Right lobe of liver (tissue), 6 donors: ENCODE results near the gene SCNN1A. TPM values are rescaled to one million over a fixed set of nuclear protein-coding genes. Genes with fewer than 3 reads are reported as not detected.
A peak's percentile ranks its signal among the peaks of the same experiment; 100 is the strongest.
"Not testable (repeated sequence)": the region's sequence is repeated elsewhere in the genome, so short reads cannot be mapped to it uniquely, and the experiment has no call there.

Source experiments
- ATAC-seq, 4 donors: fragments of 200-7000 bp; cut with Tn5 transposase; one replicate each; pipeline ENCODE4 v1.9.1; 2020; ENCODE audit warnings: mild to moderate bottlenecking in 4 of 4, moderate library complexity in 4 of 4
- DNase-seq, 3 donors: peaks; one replicate each; pipeline ENCODE4 v3.0.0-alpha.2; 2020
- H3K27ac ChIP-seq, 3 donors: fragments of 200-600 bp; one replicate each; pipeline ENCODE4 v1.8.0; 2022
- H3K27me3 ChIP-seq, 2 donors: fragments of 200-600 bp; one replicate each; pipeline ENCODE4 v1.8.0; 2022
- H3K36me3 ChIP-seq, 4 donors: fragments of 200-600 bp; sonication (generic) in 1 of 4; one replicate each; pipeline versions ENCODE4 v1.5.1 to v1.8.0; 2017 to 2022; ENCODE audit warnings: control low read depth in 1 of 4
- H3K4me1 ChIP-seq, 4 donors: fragments of 200-600 bp; sonication (generic) in 1 of 4; one replicate each; pipeline versions ENCODE4 v1.5.1 to v1.8.0; 2017 to 2022; ENCODE audit warnings: control low read depth in 1 of 4
- H3K4me3 ChIP-seq, 3 donors: fragments of 200-600 bp; one replicate each; pipeline ENCODE4 v1.8.0; 2022
- H3K9me3 ChIP-seq, 4 donors: fragments of 200-600 bp; sonication (generic) in 1 of 4; one replicate each; pipeline versions ENCODE4 v1.5.1 to v1.8.0; 2017 to 2022; ENCODE audit warnings: control low read depth in 1 of 4
- CTCF ChIP-seq, 4 donors: fragments of 200-600 bp in 3 of 4; fragments of 450-650 bp in 1 of 4; IDR thresholded peaks; one replicate each; pipeline versions ENCODE4 v1.5.1 to v1.8.0; 2016 to 2022; ENCODE audit warnings: antibody characterized with exemption in 4 of 4, mild to moderate bottlenecking in 2 of 4
- POLR2A ChIP-seq: fragments of 450-650 bp; IDR thresholded peaks from one replicate; pipeline ENCODE4 v1.6.1; 2017; ENCODE audit warnings: antibody characterized with exemption, mild to moderate bottlenecking
- WGBS: methylation state at CpG from one replicate; pipeline ENCODE4 v1.1.6; 2018; ENCODE audit warnings: low coverage, low lambda C conversion rate; ENCODE audit not compliant: insufficient coverage; ENCODE audit errors: missing lambda C conversion rate; 5-methylcytosine and 5-hydroxymethylcytosine counted together
- intact Hi-C, 2 donors: fragments of 100-400 bp; cut with DNase I; formaldehyde crosslinking; loops; one replicate each; pipeline versions ENCODE4 v1.11.2 to v1.14.1; 2022
- total RNA-seq, 6 experiments: library from RNA; depleted of rRNA in 2 of 6; stranded (reverse); fragments of >200 nt in 2 of 6; fragmentation: NEBNext Ultra II Directional in 3 of 6; extraction: Animal tissue kit (Norgen Biotek cat#: 25700) in 3 of 6; gene quantifications; one replicate each; pipeline versions ENCODE4 v1.1.0 to v1.2.4, GENCODE V29; 2016 to 2023
- donor health status: DM: no; HTN: yes; CAD: no.
- donor health status: DM: no; HTN: no; CAD: no.
- donor health status: DM: no; HTN: no; CAD: no.
- donor health status: DM: no; HTN: yes; CAD: no.
- donor health status: DM: no; HTN: yes; CAD: no.

The SCNN1A gene
- total RNA-seq, 6 experiments from 2014 or later: 2.1 to 9.5 (median 6.0) TPM

GRCh38 chr12:6345319-6346091 lies 29.9 kb downstream of the SCNN1A start:
- WGBS: 44% methylated on average over 6 of the region's 10 CpGs
- intact Hi-C loops: no loop called here
- H3K27ac ChIP-seq: peak overlapping the region; percentile 6 to 33 (median 31)
- TF ChIP-seq CTCF (IDR thresholded peaks at IDR 0.05) (no peak), POLR2A (no peak)
- H3K36me3 ChIP-seq: no peaks in the 10 kb centered on the region
- H3K4me3 ChIP-seq: no peak overlapping the region
- no peaks in the 10 kb centered on the region for H3K9me3 ChIP-seq
- no peaks in the 10 kb centered on the region for H3K27me3 ChIP-seq
- H3K4me1 ChIP-seq: peaks cover 0 to 14% (median 7%) of the 10 kb centered on the region in 4 donors
- ATAC-seq (peak in 2 of 4 donors; percentile 1 to 67), DNase-seq (peak in 2 of 3 donors; percentile 58 to 63)

- intact Hi-C loops, H3K27ac ChIP-seq, H3K36me3 ChIP-seq, DNase-seq, ATAC-seq, H3K9me3 ChIP-seq, H3K4me3 ChIP-seq, H3K27me3 ChIP-seq: not testable (repeated sequence)
- peaks cover 0 to 17% (median 9%) of the 10 kb centered on the region in 4 donors for H3K4me1 ChIP-seq
- 93% methylated on average over 9 of the region's 11 CpGs for WGBS
Observed at GRCh38 chr12:6344101-6344660, 31.2 kb downstream of the SCNN1A start.

GRCh38 chr12:6343518-6343917 lies 31.8 kb downstream of the SCNN1A start:
- Histone ChIP-seq H3K27ac (no peak overlapping the region), H3K4me3 (no peak overlapping the region), H3K27me3 (no peaks in the 10 kb centered on the region), H3K36me3 (no peaks in the 10 kb centered on the region), H3K4me1 (peaks cover 0 to 24% (median 12%) of the 10 kb centered on the region in 4 donors), H3K9me3 (no peaks in the 10 kb centered on the region)
- DNase-seq (peak in 1 of 3 donors; percentile 37), ATAC-seq (no peak)
- 47% methylated on average over 5 of the region's 5 CpGs for WGBS
- no peak for TF ChIP-seq POLR2A
- TF ChIP-seq CTCF (IDR thresholded peaks at IDR 0.05): no peak
- intact Hi-C loops: no loop called here

- DNase-seq (no peak), ATAC-seq (no peak)
- H3K9me3 ChIP-seq: no peaks in the 10 kb centered on the region
- H3K27ac ChIP-seq: peak overlapping the region; percentile 99 to 100 (median 99)
- 47% methylated on average over 5 of the region's 7 CpGs for WGBS
- H3K4me3 ChIP-seq: peak overlapping the region; percentile 92 to 100 (median 99)
- no peaks in the 10 kb centered on the region for H3K36me3 ChIP-seq
- intact Hi-C loops: no loop called here
- H3K4me1 ChIP-seq: peaks cover 0 to 36% (median 14%) of the 10 kb centered on the region in 4 donors
- no peaks in the 10 kb centered on the region for H3K27me3 ChIP-seq
- peak; percentile 0 for TF ChIP-seq POLR2A
- TF ChIP-seq CTCF (IDR thresholded peaks at IDR 0.05): no peak
Observed at GRCh38 chr12:6342140-6342889, 33.0 kb downstream of the SCNN1A start.
